Loucy (cell line): Measurements from ENCODE around the gene STK11IP.
A peak's percentile ranks its signal among the peaks of the same experiment; 100 is the strongest.

Experiments
- H2AFZ ChIP-seq: fragments of 200-600 bp; sonication (generic); 2 replicates; pipeline ENCODE4 v1.6.0; 2016; ENCODE audit warnings: antibody characterized with exemption, mild to moderate bottlenecking, low read length, moderate library complexity
- H3F3A ChIP-seq: fragments of 200-600 bp; 2 replicates; pipeline ENCODE4 v1.6.0; 2016; ENCODE audit warnings: antibody characterized with exemption, low read depth, mild to moderate bottlenecking
- H3K27me3 ChIP-seq: fragments of 200-600 bp; sonication (generic); 2 replicates; pipeline ENCODE4 v1.6.1; 2014; ENCODE audit warnings: low read length, mild to moderate bottlenecking; ENCODE audit not compliant: insufficient read depth, poor library complexity, severe bottlenecking
- H3K36me3 ChIP-seq: fragments of 200-600 bp; sonication (generic); 2 replicates; pipeline ENCODE4 v1.6.1; 2016; ENCODE audit warnings: low read length; ENCODE audit not compliant: insufficient read depth
- H3K4me1 ChIP-seq: fragments of 200-600 bp; sonication (generic); 2 replicates; pipeline ENCODE4 v1.5.1; 2014; ENCODE audit warnings: low read length, mild to moderate bottlenecking; ENCODE audit not compliant: insufficient read depth, poor library complexity, severe bottlenecking
- H3K4me2 ChIP-seq: fragments of 200-600 bp; sonication (generic); 2 replicates; pipeline ENCODE4 v1.6.0; 2014; ENCODE audit warnings: antibody characterized with exemption, low read length, low read depth, mild to moderate bottlenecking; ENCODE audit not compliant: poor library complexity, severe bottlenecking
- H3K4me3 ChIP-seq: fragments of 200-600 bp; sonication (generic); 2 replicates; pipeline ENCODE4 v1.5.1; 2014; ENCODE audit warnings: low read length, mild to moderate bottlenecking, mixed read lengths; ENCODE audit not compliant: poor library complexity, severe bottlenecking
- H3K79me2 ChIP-seq: fragments of 200-600 bp; sonication (generic); 2 replicates; pipeline ENCODE4 v1.6.1; 2014; ENCODE audit warnings: low read length; ENCODE audit not compliant: insufficient read depth
- H3K9ac ChIP-seq: fragments of 200-600 bp; sonication (generic); 2 replicates; pipeline ENCODE4 v1.6.0; 2014; ENCODE audit warnings: mild to moderate bottlenecking, low read depth, low read length, moderate library complexity; ENCODE audit not compliant: poor library complexity, severe bottlenecking
- H3K9me2 ChIP-seq: fragments of 200-600 bp; sonication (generic); replicated peaks from 2 replicates; pipeline ENCODE4 v1.6.1; 2016; ENCODE audit warnings: low read depth, low read length, mixed read lengths
- H3K9me3 ChIP-seq: fragments of 200-600 bp; sonication (generic); 2 replicates; pipeline ENCODE4 v1.6.1; 2014; ENCODE audit warnings: mild to moderate bottlenecking, antibody characterized with exemption, low read length, low read depth; ENCODE audit not compliant: insufficient read depth
- H4K20me1 ChIP-seq: fragments of 200-600 bp; sonication (generic); 2 replicates; pipeline ENCODE4 v1.6.0; 2014; ENCODE audit warnings: antibody characterized with exemption, low read length, mild to moderate bottlenecking; ENCODE audit not compliant: insufficient read depth, poor library complexity, severe bottlenecking
- CTCF ChIP-seq: fragments of 200-600 bp; sonication (generic); conservative IDR thresholded peaks from 2 replicates; pipeline ENCODE4 v1.5.1; 2014; ENCODE audit warnings: mild to moderate bottlenecking, antibody characterized with exemption, low read length
- EZH2phosphoT487 ChIP-seq: fragments of 200-600 bp; IDR thresholded peaks from 2 replicates; pipeline ENCODE4 v1.6.1; 2018; ENCODE audit warnings: antibody characterized with exemption, mild to moderate bottlenecking, moderate library complexity, borderline replicate concordance

The STK11IP gene

GRCh38 chr2:219597552-219598307, at the start of gene STK11IP:
Gene STK11IP (plus strand): TSS chr2:219597857. CDS start chr2:219598120, 263 bp downstream.
- Histone ChIP-seq H3K27me3 (no peaks in the 10 kb centered on the region), H4K20me1 (no peaks in the 10 kb centered on the region), H3K79me2 (peaks cover 5% of the 10 kb centered on the region; the same call in 1 of the 2 replicates), H3K9me2 (no peaks in the 10 kb centered on the region), H3K9me3 (no peaks in the 10 kb centered on the region), H3K36me3 (peaks cover 8% of the 10 kb centered on the region; the same call in 1 of the 2 replicates), H3K4me3 (peak within 1 kb of the TSS; percentile 88), H3K9ac (peak within 1 kb of the TSS; percentile 92), H2AFZ (peak within 1 kb of the TSS; percentile 90), H3K4me2 (peak within 1 kb of the TSS; percentile 88), H3F3A (no peaks in the 10 kb centered on the region), H3K4me1 (peaks cover 10% of the 10 kb centered on the region)
- TF ChIP-seq CTCF (no peak), EZH2phosphoT487 (no peak)

- no peak overlapping the region for H3K4me3 ChIP-seq
- no peak overlapping the region for H2AFZ ChIP-seq
- no peak for TF ChIP-seq CTCF
- TF ChIP-seq EZH2phosphoT487: no peak
- no peaks in the 10 kb centered on the region for H3K9me3 ChIP-seq
- H3K27me3 ChIP-seq: no peaks in the 10 kb centered on the region
- no peaks in the 10 kb centered on the region for H3K36me3 ChIP-seq
- no peaks in the 10 kb centered on the region for H3K79me2 ChIP-seq
- H3K4me1 ChIP-seq: no peaks in the 10 kb centered on the region
- H3F3A ChIP-seq: no peaks in the 10 kb centered on the region
- no peak overlapping the region for H3K9ac ChIP-seq
- no peaks in the 10 kb centered on the region for H3K9me2 ChIP-seq
- H4K20me1 ChIP-seq: no peaks in the 10 kb centered on the region
- H3K4me2 ChIP-seq: no peak overlapping the region
These were observed 48.7 kb upstream of the STK11IP start for GRCh38 chr2:219548990-219549389.

- no peak for TF ChIP-seq CTCF
- TF ChIP-seq EZH2phosphoT487: no peak
- Histone ChIP-seq H3K27me3 (no peaks in the 10 kb centered on the region), H3K9ac (no peak overlapping the region), H3F3A (no peaks in the 10 kb centered on the region), H2AFZ (no peak overlapping the region), H3K9me3 (no peaks in the 10 kb centered on the region), H3K9me2 (no peaks in the 10 kb centered on the region), H3K4me2 (no peak overlapping the region), H4K20me1 (no peaks in the 10 kb centered on the region), H3K4me3 (no peak overlapping the region), H3K4me1 (no peaks in the 10 kb centered on the region), H3K79me2 (no peaks in the 10 kb centered on the region), H3K36me3 (no peaks in the 10 kb centered on the region)
These were observed 48.0 kb upstream of the STK11IP start for GRCh38 chr2:219549619-219550018.
